HL-60 (cell line): ENCODE results near the gene VAX1.

Experiments used
- DNase-seq, 2 experiments: peaks; one replicate each; pipeline ENCODE4 v3.0.0-alpha.2; 2010 to 2020; ENCODE audit warnings: low read depth in 1 of 2, low spot score in 1 of 2
- H3K27ac ChIP-seq: fragments of 250-450 bp; sonication (Bioruptor Pico); replicated peaks from 2 replicates; pipeline ENCODE4 v1.5.1; 2020; ENCODE audit warnings: mild to moderate bottlenecking, moderate library complexity
- H3K27me3 ChIP-seq: fragments of 250-450 bp; sonication (Bioruptor Pico); 2 replicates; pipeline ENCODE4 v1.5.1; 2021; ENCODE audit warnings: mild to moderate bottlenecking, moderate library complexity; ENCODE audit not compliant: insufficient read depth, poor library complexity, severe bottlenecking
- H3K4me3 ChIP-seq: replicated peaks from 2 replicates; pipeline ENCODE4 v1.5.1; 2011; ENCODE audit warnings: mild to moderate bottlenecking, control low read depth, low read length; ENCODE audit not compliant: insufficient read depth
- GABPA ChIP-seq: IDR thresholded peaks from 2 replicates; pipeline ENCODE4 v1.6.1; 2012; ENCODE audit warnings: low read depth
- POLR2AphosphoS5 ChIP-seq: IDR thresholded peaks from 2 replicates; pipeline ENCODE4 v1.6.1; 2012; ENCODE audit warnings: low read depth
- SPI1 ChIP-seq: IDR thresholded peaks from 2 replicates; pipeline ENCODE4 v1.6.1; 2012; ENCODE audit warnings: low read depth, mild to moderate bottlenecking, borderline replicate concordance
- TF ChIP-seq, protein P1 (sequence below): IDR thresholded peaks from one replicate; pipeline ENCODE4 v1.5.1; 2011; ENCODE audit warnings: low read length, control low read depth, inconsistent platforms; ENCODE audit not compliant: insufficient read depth
- TF ChIP-seq, protein P2 (sequence below): IDR thresholded peaks from 2 replicates; pipeline ENCODE4 v1.6.1; 2012; ENCODE audit warnings: low read depth; ENCODE audit not compliant: insufficient replicate concordance

VAX1 gene

DNA sequence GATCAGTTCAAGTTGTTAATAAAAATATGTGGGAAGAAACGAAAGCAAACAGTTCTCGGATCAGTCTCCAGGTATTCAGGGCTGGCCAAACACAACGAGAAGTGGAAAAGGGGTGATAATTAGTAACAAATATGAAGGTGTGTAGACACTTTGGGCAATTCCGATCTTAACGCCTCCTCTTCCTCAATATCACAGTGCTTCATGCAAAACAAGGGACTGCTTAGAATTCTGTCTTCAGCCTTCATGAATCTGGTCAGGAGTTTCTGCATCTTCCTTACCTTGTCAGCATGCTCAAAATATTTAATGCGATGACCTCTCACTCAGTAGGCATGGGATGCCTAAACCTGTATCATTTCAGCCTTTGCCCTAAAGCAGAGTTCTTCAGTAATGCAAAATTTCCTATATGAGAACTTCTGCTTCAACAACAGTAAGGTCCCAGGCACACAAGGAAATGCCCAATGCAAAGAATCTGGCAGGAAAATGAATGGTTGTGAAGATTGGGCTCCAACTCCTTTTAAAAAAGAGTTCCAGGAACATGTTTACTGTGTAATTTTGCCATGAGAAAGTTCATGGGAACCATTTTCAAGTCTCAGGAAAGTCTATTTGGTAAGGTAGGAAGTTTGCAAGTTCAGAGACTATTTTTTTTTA is 23.4 kb upstream of the VAX1 start:
- H3K4me3 ChIP-seq: no peak overlapping the region
- no peak overlapping the region for H3K27ac ChIP-seq
- TF ChIP-seq POLR2AphosphoS5 (no peak), GABPA (no peak), SPI1 (no peak)
- TF ChIP-seq, protein P1, sequence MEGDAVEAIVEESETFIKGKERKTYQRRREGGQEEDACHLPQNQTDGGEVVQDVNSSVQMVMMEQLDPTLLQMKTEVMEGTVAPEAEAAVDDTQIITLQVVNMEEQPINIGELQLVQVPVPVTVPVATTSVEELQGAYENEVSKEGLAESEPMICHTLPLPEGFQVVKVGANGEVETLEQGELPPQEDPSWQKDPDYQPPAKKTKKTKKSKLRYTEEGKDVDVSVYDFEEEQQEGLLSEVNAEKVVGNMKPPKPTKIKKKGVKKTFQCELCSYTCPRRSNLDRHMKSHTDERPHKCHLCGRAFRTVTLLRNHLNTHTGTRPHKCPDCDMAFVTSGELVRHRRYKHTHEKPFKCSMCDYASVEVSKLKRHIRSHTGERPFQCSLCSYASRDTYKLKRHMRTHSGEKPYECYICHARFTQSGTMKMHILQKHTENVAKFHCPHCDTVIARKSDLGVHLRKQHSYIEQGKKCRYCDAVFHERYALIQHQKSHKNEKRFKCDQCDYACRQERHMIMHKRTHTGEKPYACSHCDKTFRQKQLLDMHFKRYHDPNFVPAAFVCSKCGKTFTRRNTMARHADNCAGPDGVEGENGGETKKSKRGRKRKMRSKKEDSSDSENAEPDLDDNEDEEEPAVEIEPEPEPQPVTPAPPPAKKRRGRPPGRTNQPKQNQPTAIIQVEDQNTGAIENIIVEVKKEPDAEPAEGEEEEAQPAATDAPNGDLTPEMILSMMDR: no peak
- TF ChIP-seq, protein P2, sequence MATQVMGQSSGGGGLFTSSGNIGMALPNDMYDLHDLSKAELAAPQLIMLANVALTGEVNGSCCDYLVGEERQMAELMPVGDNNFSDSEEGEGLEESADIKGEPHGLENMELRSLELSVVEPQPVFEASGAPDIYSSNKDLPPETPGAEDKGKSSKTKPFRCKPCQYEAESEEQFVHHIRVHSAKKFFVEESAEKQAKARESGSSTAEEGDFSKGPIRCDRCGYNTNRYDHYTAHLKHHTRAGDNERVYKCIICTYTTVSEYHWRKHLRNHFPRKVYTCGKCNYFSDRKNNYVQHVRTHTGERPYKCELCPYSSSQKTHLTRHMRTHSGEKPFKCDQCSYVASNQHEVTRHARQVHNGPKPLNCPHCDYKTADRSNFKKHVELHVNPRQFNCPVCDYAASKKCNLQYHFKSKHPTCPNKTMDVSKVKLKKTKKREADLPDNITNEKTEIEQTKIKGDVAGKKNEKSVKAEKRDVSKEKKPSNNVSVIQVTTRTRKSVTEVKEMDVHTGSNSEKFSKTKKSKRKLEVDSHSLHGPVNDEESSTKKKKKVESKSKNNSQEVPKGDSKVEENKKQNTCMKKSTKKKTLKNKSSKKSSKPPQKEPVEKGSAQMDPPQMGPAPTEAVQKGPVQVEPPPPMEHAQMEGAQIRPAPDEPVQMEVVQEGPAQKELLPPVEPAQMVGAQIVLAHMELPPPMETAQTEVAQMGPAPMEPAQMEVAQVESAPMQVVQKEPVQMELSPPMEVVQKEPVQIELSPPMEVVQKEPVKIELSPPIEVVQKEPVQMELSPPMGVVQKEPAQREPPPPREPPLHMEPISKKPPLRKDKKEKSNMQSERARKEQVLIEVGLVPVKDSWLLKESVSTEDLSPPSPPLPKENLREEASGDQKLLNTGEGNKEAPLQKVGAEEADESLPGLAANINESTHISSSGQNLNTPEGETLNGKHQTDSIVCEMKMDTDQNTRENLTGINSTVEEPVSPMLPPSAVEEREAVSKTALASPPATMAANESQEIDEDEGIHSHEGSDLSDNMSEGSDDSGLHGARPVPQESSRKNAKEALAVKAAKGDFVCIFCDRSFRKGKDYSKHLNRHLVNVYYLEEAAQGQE: no peak
- H3K27me3 ChIP-seq: peaks cover 86% of the 10 kb centered on the region
- no peak for DNase-seq

DNA sequence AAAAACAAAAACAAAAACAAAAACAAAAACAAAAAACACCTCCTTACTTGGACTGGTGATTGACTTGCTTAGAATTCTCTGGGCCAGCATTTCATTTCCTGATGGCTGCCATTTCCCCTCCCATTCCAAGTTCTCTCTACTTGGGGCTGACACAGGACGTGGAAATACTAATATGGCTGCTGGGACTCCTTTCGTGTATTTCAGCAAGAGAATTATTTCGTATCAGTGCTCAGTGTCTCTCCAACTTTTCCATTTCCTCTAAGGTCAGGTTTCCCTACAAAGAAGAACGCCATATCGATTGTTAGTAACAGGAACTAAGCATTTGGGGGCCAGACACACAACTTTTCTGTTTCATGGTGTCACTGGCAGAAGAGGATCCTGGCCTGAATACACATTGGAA is 22.5 kb upstream of the VAX1 start:
- no peak overlapping the region for H3K4me3 ChIP-seq
- peaks cover 82% of the 10 kb centered on the region for H3K27me3 ChIP-seq
- H3K27ac ChIP-seq: no peak overlapping the region
- DNase-seq: no peak
- TF ChIP-seq SPI1 (no peak), GABPA (no peak)
- TF ChIP-seq, protein P2: no peak

DNA sequence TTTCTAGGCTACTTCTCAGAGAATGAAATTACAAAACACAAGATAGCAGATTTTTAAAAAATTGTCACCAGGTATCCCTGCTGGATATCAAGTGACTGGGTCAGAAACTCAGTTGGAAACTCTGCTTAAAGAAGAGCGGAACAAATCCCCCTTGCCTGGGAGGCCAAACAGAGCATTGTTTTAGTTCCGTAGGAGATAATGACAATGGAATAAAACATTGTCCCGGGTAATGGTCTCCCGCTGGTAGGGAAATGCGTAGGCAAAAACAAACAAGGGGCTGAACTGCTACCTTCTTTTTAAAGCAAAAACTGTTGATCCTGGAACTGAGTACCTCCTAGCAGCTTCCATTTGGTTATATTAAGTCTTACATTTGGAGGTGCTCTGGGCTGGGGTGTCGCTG is 21.3 kb upstream of the VAX1 start:
- H3K4me3 ChIP-seq: no peak overlapping the region
- no peak for DNase-seq
- no peak overlapping the region for H3K27ac ChIP-seq
- TF ChIP-seq GABPA (no peak), POLR2AphosphoS5 (no peak), SPI1 (no peak)
- TF ChIP-seq, protein P1: no peak
- TF ChIP-seq, protein P2: no peak
- H3K27me3 ChIP-seq: peaks cover 70% of the 10 kb centered on the region
